B cell (primary cell): Measurements from ENCODE around the gene KPNA2. TPM values are rescaled to one million over a fixed set of nuclear protein-coding genes. Genes with fewer than 3 reads are reported as not detected.

Source experiments
- ATAC-seq: fragments of 200-7000 bp; cut with Tn5 transposase; one replicate; pipeline ENCODE4 v1.10.0; 2021; ENCODE audit warnings: low read depth, mild to moderate bottlenecking, moderate number of reproducible peaks, moderate library complexity
- CTCF ChIA-PET: fragments of 350-600 bp; sonication (Branson Sonifier 250); formaldehyde crosslinking; loops from one replicate; lab custom pipeline; 2021; ENCODE audit warnings: antibody characterized with exemption, inconsistent platforms; lab: Charles Lee
- POLR2A ChIA-PET: fragments of 350-600 bp; sonication (Branson Sonifier 250); formaldehyde crosslinking; loops from one replicate; lab custom pipeline; 2021; ENCODE audit warnings: antibody characterized with exemption; lab: Charles Lee
- DNase-seq: peaks from one replicate; pipeline ENCODE4 v3.0.0; 2013
- H2AFZ ChIP-seq: 2 replicates; pipeline ENCODE4 v1.6.1; 2012; ENCODE audit warnings: mild to moderate bottlenecking, low read depth, low read length; ENCODE audit not compliant: insufficient read depth, poor library complexity, severe bottlenecking
- H3K27ac ChIP-seq, 2 donors: 1 replicate in 1 of 2; 2 replicates in 1 of 2; pipeline ENCODE4 v1.5.1; 2012 to 2013; ENCODE audit warnings: low read length in 2 of 2, mild to moderate bottlenecking in 2 of 2, moderate library complexity in 1 of 2
- H3K27me3 ChIP-seq, 4 experiments: fragments of 200-600 bp in 1 of 4; sonication (generic) in 1 of 4; replicated peaks in 1 of 4; 1 replicate in 2 of 4; 2 replicates in 2 of 4; pipeline versions ENCODE4 v1.6.1 to v1.7.0; 2013 to 2016; ENCODE audit warnings: low read length in 3 of 4, mild to moderate bottlenecking in 2 of 4, mixed read lengths in 1 of 4, moderate library complexity in 1 of 4; ENCODE audit not compliant: insufficient read depth in 4 of 4, control insufficient read depth in 3 of 4; ENCODE audit errors: control extremely low read depth in 1 of 4
- H3K36me3 ChIP-seq, 2 experiments: replicated peaks in 1 of 2; 1 replicate in 1 of 2; 2 replicates in 1 of 2; pipeline versions ENCODE4 v1.6.1 to v1.7.1; 2013; ENCODE audit warnings: low read length in 1 of 2; ENCODE audit not compliant: insufficient read depth in 2 of 2, control insufficient read depth in 1 of 2; ENCODE audit errors: control extremely low read depth in 1 of 2, extremely low read depth in 1 of 2
- H3K4me1 ChIP-seq, 2 donors: fragments of 200-600 bp in 1 of 2; sonication (generic) in 1 of 2; 1 replicate in 1 of 2; 2 replicates in 1 of 2; pipeline versions ENCODE4 v1.5.1 to v1.6.1; 2013 to 2017; ENCODE audit warnings: low read length in 2 of 2; ENCODE audit not compliant: control insufficient read depth in 2 of 2, insufficient read depth in 2 of 2
- H3K4me2 ChIP-seq: replicated peaks from 2 replicates; pipeline ENCODE3; 2012; ENCODE audit warnings: mild to moderate bottlenecking, low read depth, low read length; ENCODE audit not compliant: poor library complexity, severe bottlenecking
- H3K4me3 ChIP-seq, 5 experiments: fragments of 200-600 bp in 1 of 5; sonication (generic) in 1 of 5; 1 replicate in 3 of 5; 2 replicates in 2 of 5; pipeline versions ENCODE4 v1.5.1 to v1.7.0; 2011 to 2016; ENCODE audit warnings: low read length in 4 of 5, mild to moderate bottlenecking in 4 of 5, low read depth in 2 of 5, control low read depth in 1 of 5, moderate library complexity in 1 of 5; ENCODE audit not compliant: insufficient read depth in 1 of 5; ENCODE audit errors: control extremely low read depth in 1 of 5, extremely low read depth in 1 of 5
- H3K79me2 ChIP-seq: fragments of 200-600 bp; sonication (generic); one replicate; pipeline ENCODE4 v1.6.0; 2016; ENCODE audit warnings: low read length; ENCODE audit not compliant: control insufficient read depth, insufficient read depth
- H3K9ac ChIP-seq: fragments of 200-600 bp; sonication (generic); 2 replicates; pipeline ENCODE4 v1.6.1; 2017; ENCODE audit warnings: mild to moderate bottlenecking, low read length, moderate library complexity
- H3K9me3 ChIP-seq, 3 donors: one replicate each; pipeline versions ENCODE4 v1.6.1 to v1.7.1; 2013; ENCODE audit warnings: low read length in 2 of 3; ENCODE audit not compliant: control insufficient read depth in 2 of 3, insufficient read depth in 1 of 3; ENCODE audit errors: control extremely low read depth in 1 of 3
- H4K20me1 ChIP-seq: 2 replicates; pipeline ENCODE4 v1.6.0; 2012; ENCODE audit warnings: mild to moderate bottlenecking, low read length; ENCODE audit not compliant: insufficient read depth, control insufficient read depth, poor library complexity, severe bottlenecking
- H3K27ac Mint-ChIP-seq: one replicate; pipeline ENCODE4 v1.8.0; 2021; ENCODE audit warnings: mixed read lengths
- H3K27me3 Mint-ChIP-seq: one replicate; pipeline ENCODE4 v1.8.0; 2021; ENCODE audit warnings: mixed read lengths
- H3K4me1 Mint-ChIP-seq: one replicate; pipeline ENCODE4 v1.8.0; 2021; ENCODE audit warnings: mixed read lengths
- H3K4me3 Mint-ChIP-seq: one replicate; pipeline ENCODE4 v1.8.0; 2021; ENCODE audit warnings: mixed read lengths
- H3K9me3 Mint-ChIP-seq: one replicate; pipeline ENCODE4 v1.8.0; 2022; ENCODE audit warnings: mixed read lengths; ENCODE audit not compliant: insufficient read depth
- EZH2 ChIP-seq: IDR thresholded peaks from 2 replicates; pipeline ENCODE4 v1.6.1; 2012; ENCODE audit warnings: borderline replicate concordance, low read depth, mild to moderate bottlenecking, moderate library complexity, low read length; ENCODE audit not compliant: insufficient read depth, poor library complexity, severe bottlenecking
- WGBS: methylation state at CpG from one replicate; pipeline ENCODE4 v1.1.5; 2013; ENCODE audit warnings: missing lambda C conversion rate; ENCODE audit not compliant: insufficient coverage; 5-methylcytosine and 5-hydroxymethylcytosine counted together
- intact Hi-C: fragments of 100-400 bp; cut with micrococcal nuclease; formaldehyde crosslinking; loops from one replicate; pipeline ENCODE4 v1.10.0; 2022
- polyA plus RNA-seq: library from polyadenylated mRNA; depleted of rRNA; stranded (reverse); fragments of >200 nt; gene quantifications from 2 replicates; pipeline ENCODE4 v1.2.3, GENCODE V29; 2012
- total RNA-seq, 2 donors: library from RNA; stranded (reverse); fragments of 120-200 nt in 1 of 2; gene quantifications; 1 replicate in 1 of 2; 2 replicates in 1 of 2; pipeline versions ENCODE4 v1.2.3 to v1.2.4, GENCODE V29; 2013 to 2022
- TF ChIP-seq, protein P1 (sequence below): fragments of 200-600 bp; IDR thresholded peaks from one replicate; pipeline ENCODE4 v1.8.0; 2022; ENCODE audit warnings: antibody characterized with exemption, mild to moderate bottlenecking

KPNA2 gene
- total and polyA plus RNA-seq, 2 donors (not counting 1 experiment from before 2014, with no cell fraction given): 20.0 to 25.2 TPM

GRCh38 chr17:68036304-68037147, 991 bp downstream of the KPNA2 start:
- Mint-ChIP-seq H3K4me3 (peak overlapping the region; percentile 95), H3K9me3 (no peaks in the 10 kb centered on the region), H3K27ac (peak overlapping the region; percentile 67), H3K27me3 (no peaks in the 10 kb centered on the region), H3K4me1 (peaks cover 11% of the 10 kb centered on the region)
- Histone ChIP-seq H3K4me1 (peaks cover 7 to 9% of the 10 kb centered on the region in 2 donors), H3K27me3 (no peaks in the 10 kb centered on the region), H3K9ac (peak overlapping the region; percentile 92), H3K4me3 (peak overlapping the region; percentile 68 to 98 (median 88)), H2AFZ (peak overlapping the region; percentile 96), H3K27ac (peak overlapping the region; percentile 75 to 77), H3K36me3 (peaks cover under 1 to 14% of the 10 kb centered on the region in 2 experiments), H3K9me3 (no peaks in the 10 kb centered on the region), H3K4me2 (peak overlapping the region; percentile 94), H4K20me1 (no peaks in the 10 kb centered on the region), H3K79me2 (peaks cover 20% of the 10 kb centered on the region)
- POLR2A ChIA-PET: interaction anchor here (1.2 kb wide), 1 partner anchor 476 kb away, joined by 3 read pairs; the partner anchor contains the start of gene PRKAR1A
- CTCF ChIA-PET: interaction anchor here (0.6 to 1.5 kb wide), 5 partner anchors 21 to 362 kb away, joined by 3 to 6 read pairs (median 4); no protein-coding TSS in a partner anchor
- intact Hi-C loops: loop anchor here (5.0 to 10.0 kb wide), 3 partner anchors 168 to 476 kb away; partner anchors contain the start of genes AMZ2 and PRKAR1A
- DNase-seq: no peak
- WGBS: 0% methylated on average over 4 of the region's 11 CpGs
- no peak for ATAC-seq
- TF ChIP-seq EZH2: no peak
- TF ChIP-seq, protein P1, sequence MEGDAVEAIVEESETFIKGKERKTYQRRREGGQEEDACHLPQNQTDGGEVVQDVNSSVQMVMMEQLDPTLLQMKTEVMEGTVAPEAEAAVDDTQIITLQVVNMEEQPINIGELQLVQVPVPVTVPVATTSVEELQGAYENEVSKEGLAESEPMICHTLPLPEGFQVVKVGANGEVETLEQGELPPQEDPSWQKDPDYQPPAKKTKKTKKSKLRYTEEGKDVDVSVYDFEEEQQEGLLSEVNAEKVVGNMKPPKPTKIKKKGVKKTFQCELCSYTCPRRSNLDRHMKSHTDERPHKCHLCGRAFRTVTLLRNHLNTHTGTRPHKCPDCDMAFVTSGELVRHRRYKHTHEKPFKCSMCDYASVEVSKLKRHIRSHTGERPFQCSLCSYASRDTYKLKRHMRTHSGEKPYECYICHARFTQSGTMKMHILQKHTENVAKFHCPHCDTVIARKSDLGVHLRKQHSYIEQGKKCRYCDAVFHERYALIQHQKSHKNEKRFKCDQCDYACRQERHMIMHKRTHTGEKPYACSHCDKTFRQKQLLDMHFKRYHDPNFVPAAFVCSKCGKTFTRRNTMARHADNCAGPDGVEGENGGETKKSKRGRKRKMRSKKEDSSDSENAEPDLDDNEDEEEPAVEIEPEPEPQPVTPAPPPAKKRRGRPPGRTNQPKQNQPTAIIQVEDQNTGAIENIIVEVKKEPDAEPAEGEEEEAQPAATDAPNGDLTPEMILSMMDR: no peak
